Heart right ventricle (tissue), 16 donors: ENCODE measurements around the gene CA12. TPM values are rescaled to one million over a fixed set of nuclear protein-coding genes. Genes with fewer than 3 reads are reported as not detected.

Source experiments
- ATAC-seq, 8 donors: fragments of 200-7000 bp; cut with Tn5 transposase; one replicate each; pipeline ENCODE4 v1.9.1; 2020; ENCODE audit warnings: mild to moderate bottlenecking in 8 of 8, moderate library complexity in 8 of 8, moderate number of reproducible peaks in 1 of 8
- DNase-seq, 2 donors: peaks; one replicate each; pipeline ENCODE4 v3.0.0-alpha.2; 2020
- H3K27ac ChIP-seq, 10 donors: fragments of 200-600 bp; sonication (generic) in 2 of 10; one replicate each; pipeline versions ENCODE4 v1.5.0 to v1.8.0; 2020 to 2022; ENCODE audit warnings: mild to moderate bottlenecking in 3 of 10
- H3K27me3 ChIP-seq, 7 donors: fragments of 200-600 bp; one replicate each; pipeline ENCODE4 v1.8.0; 2021 to 2022; ENCODE audit warnings: mild to moderate bottlenecking in 2 of 7
- H3K36me3 ChIP-seq, 9 donors: fragments of 200-600 bp; sonication (generic) in 1 of 9; one replicate each; pipeline versions ENCODE4 v1.5.0 to v1.8.0; 2020 to 2022; ENCODE audit warnings: mild to moderate bottlenecking in 2 of 9
- H3K4me1 ChIP-seq, 9 donors: fragments of 200-600 bp; sonication (generic) in 1 of 9; one replicate each; pipeline versions ENCODE4 v1.5.0 to v1.8.0; 2020 to 2022; ENCODE audit warnings: mild to moderate bottlenecking in 4 of 9
- H3K4me3 ChIP-seq, 10 donors: fragments of 200-600 bp; sonication (generic) in 2 of 10; one replicate each; pipeline versions ENCODE4 v1.5.0 to v1.8.0; 2020 to 2022; ENCODE audit warnings: mild to moderate bottlenecking in 7 of 10, moderate library complexity in 2 of 10
- H3K9me3 ChIP-seq, 11 donors: fragments of 200-600 bp in 10 of 11; sonication (generic) in 2 of 11; one replicate each; pipeline versions ENCODE4 v1.5.0 to v1.8.0; 2013 to 2022; ENCODE audit warnings: mild to moderate bottlenecking in 2 of 11, control low read depth in 1 of 11, moderate library complexity in 1 of 11
- CTCF ChIP-seq, 9 donors: fragments of 200-600 bp; sonication (generic) in 2 of 9; IDR thresholded peaks; one replicate each; pipeline versions ENCODE4 v1.5.0 to v1.8.0; 2021 to 2022; ENCODE audit warnings: antibody characterized with exemption in 9 of 9, mild to moderate bottlenecking in 5 of 9, moderate library complexity in 1 of 9
- WGBS, 2 donors: extraction: QIAGEN DNeasy Blood & Tissue Kit; methylation state at CpG; one replicate each; pipeline ENCODE4 v1.1.7; 2013; ENCODE audit warnings: inconsistent platforms in 1 of 2; 5-methylcytosine and 5-hydroxymethylcytosine counted together
- intact Hi-C, 10 donors: fragments of 100-400 bp; cut with DNase I; formaldehyde crosslinking; loops; one replicate each; pipeline versions ENCODE4 v1.11.1 to v1.14.2; 2022
- polyA plus RNA-seq, 2 donors: library from polyadenylated mRNA; stranded (reverse); fragments of 200-250 nt; gene quantifications; one replicate each; pipeline ENCODE4 v1.2.3, GENCODE V29; 2013
- total RNA-seq, 10 donors: library from RNA; stranded (reverse); fragmentation: NEBNext Ultra II Directional in 3 of 10; extraction: Animal tissue kit (Norgen Biotek cat#: 25700) in 3 of 10; gene quantifications; one replicate each; pipeline versions ENCODE4 v1.2.1 to v1.2.4, GENCODE V29; 2021 to 2023
- donor health status: Arrhythmogenic right ventricular cardiomyopathy.
- donor health status: ischemic (EF 13 %, LVEDD 7.1; RV severe dilation, severe dysfunction).
- donor health status: healthy with polysubstance abuse.
- donor health status: DM: no; HTN: yes; CAD: no.
- donor health status: DM: no; HTN: no; CAD: no.
- donor health status: ischemic (EF 25% LVEDD 6.9; RV normal size, moderate dysfunction).
- donor health status: ischemic (EF 25% LVEDD 5.7; RV mildly dilated, moderate dysfunction).
- donor health status: healthy.
- donor health status: DM: yes; HTN: yes; CAD: no.
- donor health status: Ischemic cardiomyopathy.
- donor health status: ischemic (EF 35%, LVEDD 5.7; RV mildly dilated, moderate dysfunction).
- donor health status: nonischemic (EF 11% LVEDD 7.7; RV severe dilation, severe dysfunction).
- donor health status: DM: yes; HTN: yes; CAD: no.
- donor health status: PGD.
- donor health status: ischemic (EF 29% LVEDD 5.4; RV normal size, mild dysfunction).
- donor health status: nonischemic (EF 23%, LVEDD 6.1; RV moderate dilation, normal function).

The CA12 gene
- total and polyA plus RNA-seq, 12 donors: 0.07 to 1.3 (median 0.15) TPM; not detected in 1

- Histone ChIP-seq H3K9me3 (no peaks in the 10 kb centered on the region), H3K4me3 (no peak overlapping the region), H3K27me3 (no peaks in the 10 kb centered on the region), H3K4me1 (peaks cover 0 to 19% (median 1%) of the 10 kb centered on the region in 9 donors), H3K27ac (no peak overlapping the region), H3K36me3 (no peaks in the 10 kb centered on the region)
- TF ChIP-seq CTCF (IDR thresholded peaks at IDR 0.05): no peak
- intact Hi-C loops: no loop called here
- DNase-seq (no peak), ATAC-seq (no peak)
- WGBS, 2 donors: 92 to 97% methylated on average over 6 of the region's 6 CpGs
These were observed 13.7 kb downstream of the CA12 start for GRCh38 chr15:63367900-63368299.

GRCh38 chr15:63367390-63367789 lies 14.3 kb downstream of the CA12 start:
- TF ChIP-seq CTCF (IDR thresholded peaks at IDR 0.05): no peak
- DNase-seq: no peak
- Histone ChIP-seq H3K27me3 (no peaks in the 10 kb centered on the region), H3K4me3 (no peak overlapping the region), H3K9me3 (no peaks in the 10 kb centered on the region), H3K27ac (no peak overlapping the region), H3K4me1 (peaks cover 0 to 22% (median 6%) of the 10 kb centered on the region in 9 donors), H3K36me3 (no peaks in the 10 kb centered on the region)
- ATAC-seq: no peak
- intact Hi-C loops: no loop called here
- WGBS, 2 donors: 95 to 96% methylated on average over 2 of the region's 2 CpGs

- WGBS, 2 donors: 90 to 93% methylated on average over 2 of the region's 2 CpGs
- no peaks in the 10 kb centered on the region for H3K9me3 ChIP-seq
- no peak overlapping the region for H3K4me3 ChIP-seq
- DNase-seq: no peak
- intact Hi-C loops: no loop called here
- TF ChIP-seq CTCF (IDR thresholded peaks at IDR 0.05): no peak
- H3K36me3 ChIP-seq: no peaks in the 10 kb centered on the region
- no peaks in the 10 kb centered on the region for H3K27me3 ChIP-seq
- peaks cover 0 to 27% (median 14%) of the 10 kb centered on the region in 9 donors for H3K4me1 ChIP-seq
- no peak for ATAC-seq
- no peak overlapping the region for H3K27ac ChIP-seq
These were observed 15.2 kb downstream of the CA12 start for GRCh38 chr15:63366451-63366850.

- no peak overlapping the region for H3K27ac ChIP-seq
These were observed 16.4 kb downstream of the CA12 start for GRCh38 chr15:63365273-63365680.

More at GRCh38 chr15:63365273-63365680, 16.4 kb downstream of the CA12 start:
- Histone ChIP-seq H3K9me3 (no peaks in the 10 kb centered on the region), H3K36me3 (no peaks in the 10 kb centered on the region), H3K4me1 (peaks cover 0 to 28% (median 14%) of the 10 kb centered on the region in 9 donors), H3K27me3 (no peaks in the 10 kb centered on the region), H3K4me3 (no peak overlapping the region)
- TF ChIP-seq CTCF (IDR thresholded peaks at IDR 0.05): no peak
- ATAC-seq (no peak), DNase-seq (no peak)
- intact Hi-C loops: no loop called here
- 79 to 86% methylated on average over 5 of the region's 5 CpGs for WGBS, 2 donors
